Endothelial cell of umbilical vein (primary cell): ENCODE results near the gene UBE2D2. TPM values are rescaled to one million over a fixed set of nuclear protein-coding genes. Genes with fewer than 3 reads are reported as not detected.
"Not testable (repeated sequence)": the region's sequence is repeated elsewhere in the genome, so short reads cannot be mapped to it uniquely, and the experiment has no call there.

ENCODE experiments used
- BruUV-seq: library from RNA; stranded (reverse); fragments of 400-500 nt; replicated peaks from 2 replicates; lab custom pipeline; 2021; lab: Mats Ljungman, UMichigan
- CTCF ChIA-PET: fragments of 300-600, 350-600 bp; sonication (Branson Sonifier 250); formaldehyde crosslinking; loops from one replicate; lab custom pipeline; 2021; ENCODE audit warnings: antibody characterized with exemption, inconsistent platforms; lab: Charles Lee
- POLR2A ChIA-PET: fragments of 300-600, 350-600 bp; sonication (Branson Sonifier 250); formaldehyde crosslinking; loops from one replicate; lab custom pipeline; 2021; ENCODE audit warnings: antibody characterized with exemption, inconsistent platforms; lab: Charles Lee
- DNase-seq: peaks from one replicate; pipeline ENCODE4 v3.0.0-alpha.2; 2011; ENCODE audit warnings: low read depth, low spot score
- FAIRE-seq: peaks from 2 replicates; lab custom pipeline; 2011; peaks lifted over from hg19 to GRCh38; lab: Jason Lieb, UNC
- H2AFZ ChIP-seq: 2 replicates; pipeline ENCODE4 v1.6.0; 2012; ENCODE audit warnings: low read depth, low read length, control low read depth, inconsistent platforms
- H3K27ac ChIP-seq: 2 replicates; pipeline ENCODE4 v1.5.1; 2011; ENCODE audit warnings: low read depth, mild to moderate bottlenecking, control low read depth, low read length, moderate library complexity; ENCODE audit not compliant: insufficient read depth
- H3K27me3 ChIP-seq, 2 experiments: 2 replicates each; pipeline versions ENCODE4 v1.6.0 to v1.6.1; 2011; ENCODE audit warnings: low read length in 2 of 2, mixed read lengths in 1 of 2; ENCODE audit not compliant: control insufficient read depth in 2 of 2, insufficient read depth in 2 of 2
- H3K36me3 ChIP-seq, 2 experiments: 2 replicates in 1 of 2; 3 replicates in 1 of 2; pipeline ENCODE4 v1.5.1; 2011; ENCODE audit warnings: low read length in 2 of 2, mild to moderate bottlenecking in 1 of 2, moderate library complexity in 1 of 2; ENCODE audit not compliant: control insufficient read depth in 2 of 2, insufficient read depth in 2 of 2; ENCODE audit errors: extremely low read depth in 1 of 2
- H3K4me1 ChIP-seq: 3 replicates; pipeline ENCODE4 v1.5.1; 2011; ENCODE audit warnings: mild to moderate bottlenecking, low read length; ENCODE audit not compliant: control insufficient read depth, insufficient read depth; ENCODE audit errors: extremely low read depth
- H3K4me2 ChIP-seq: 2 replicates; pipeline ENCODE4 v1.6.1; 2011; ENCODE audit warnings: low read length, control low read depth, mixed read lengths; ENCODE audit not compliant: insufficient read depth
- H3K4me3 ChIP-seq, 3 experiments: fragments of 200-600 bp in 1 of 3; sonication (generic), shearing (Covaris generic) in 1 of 3; replicated peaks in 1 of 3; 2 replicates each; pipeline ENCODE4 v1.5.1; 2011 to 2016; ENCODE audit warnings: control low read depth in 3 of 3, low read length in 3 of 3, mild to moderate bottlenecking in 2 of 3, inconsistent platforms in 1 of 3, low read depth in 1 of 3, moderate library complexity in 1 of 3; ENCODE audit not compliant: insufficient read depth in 1 of 3
- H3K79me2 ChIP-seq: 2 replicates; pipeline ENCODE4 v1.6.0; 2012; ENCODE audit warnings: low read length, inconsistent platforms; ENCODE audit not compliant: control insufficient read depth, insufficient read depth
- H3K9ac ChIP-seq: replicated peaks from 2 replicates; pipeline ENCODE3; 2011; ENCODE audit warnings: low read length, control low read depth; ENCODE audit not compliant: insufficient read depth; ENCODE audit errors: extremely low read depth
- H3K9me1 ChIP-seq: replicated peaks from 3 replicates; pipeline ENCODE4 v1.6.0; 2011; ENCODE audit warnings: mild to moderate bottlenecking, low read length; ENCODE audit not compliant: control insufficient read depth, insufficient read depth; ENCODE audit errors: extremely low read depth
- H3K9me3 ChIP-seq: replicated peaks from 2 replicates; pipeline ENCODE4 v1.5.1; 2012; ENCODE audit warnings: low read length, inconsistent platforms; ENCODE audit not compliant: control insufficient read depth, insufficient read depth
- H4K20me1 ChIP-seq: replicated peaks from 2 replicates; pipeline ENCODE3; 2011; ENCODE audit warnings: mild to moderate bottlenecking, low read length; ENCODE audit not compliant: control insufficient read depth, insufficient read depth; ENCODE audit errors: extremely low read depth
- FOS ChIP-seq: IDR thresholded peaks from 2 replicates; pipeline ENCODE4 v1.6.1; 2011; ENCODE audit warnings: mild to moderate bottlenecking, low read length, moderate library complexity, borderline replicate concordance; ENCODE audit not compliant: insufficient read depth
- JUN ChIP-seq: IDR thresholded peaks from 2 replicates; pipeline ENCODE4 v1.6.1; 2011; ENCODE audit warnings: borderline replicate concordance, low read depth; ENCODE audit not compliant: insufficient read length, insufficient read depth
- POLR2AphosphoS5 ChIP-seq: IDR thresholded peaks from 2 replicates; pipeline ENCODE4 v1.6.1; 2012; ENCODE audit warnings: low read depth, mild to moderate bottlenecking, control low read depth, low read length, moderate library complexity; ENCODE audit not compliant: insufficient read depth
- dilution Hi-C: fragments of 300-500 bp; cut with MboI; formaldehyde crosslinking; loops from one replicate; pipeline ENCODE4 v1.15.0; 2019; ENCODE audit warnings: low sequenced_read_pairs; ENCODE audit not compliant: extremely low pct_ligation_motif_present
- intact Hi-C: fragments of 100-400 bp; cut with micrococcal nuclease; formaldehyde crosslinking; loops from one replicate; pipeline ENCODE4 v1.10.0; 2022
- polyA plus RNA-seq, 4 experiments: library from polyadenylated mRNA; depleted of rRNA in 3 of 4; stranded (reverse) in 3 of 4; unstranded in 1 of 4; fragments of >200 nt; gene quantifications; 2 replicates each; pipeline versions ENCODE4 v1.2.1 to v1.2.3, GENCODE V29; 2011 to 2012; ENCODE audit warnings: missing spikeins in 1 of 4
- total RNA-seq: library from RNA; stranded (reverse); gene quantifications from 2 replicates; pipeline ENCODE4 v1.2.3, GENCODE V29; 2021
- TF ChIP-seq, protein P1 (sequence below), 2 donors: IDR thresholded peaks; 1 replicate in 1 of 2; 2 replicates in 1 of 2; pipeline ENCODE4 v1.5.1; 2011; ENCODE audit warnings: low read length in 2 of 2, mild to moderate bottlenecking in 2 of 2, moderate library complexity in 2 of 2, control low read depth in 1 of 2, inconsistent platforms in 1 of 2, low read depth in 1 of 2; ENCODE audit not compliant: insufficient read depth in 1 of 2; ENCODE audit errors: extremely low read depth in 1 of 2

The UBE2D2 gene
- total and polyA plus RNA-seq, 2 donors (not counting 3 experiments of a cell fraction or from before 2014, with no cell fraction given): 45.0 to 156 TPM

DNA sequence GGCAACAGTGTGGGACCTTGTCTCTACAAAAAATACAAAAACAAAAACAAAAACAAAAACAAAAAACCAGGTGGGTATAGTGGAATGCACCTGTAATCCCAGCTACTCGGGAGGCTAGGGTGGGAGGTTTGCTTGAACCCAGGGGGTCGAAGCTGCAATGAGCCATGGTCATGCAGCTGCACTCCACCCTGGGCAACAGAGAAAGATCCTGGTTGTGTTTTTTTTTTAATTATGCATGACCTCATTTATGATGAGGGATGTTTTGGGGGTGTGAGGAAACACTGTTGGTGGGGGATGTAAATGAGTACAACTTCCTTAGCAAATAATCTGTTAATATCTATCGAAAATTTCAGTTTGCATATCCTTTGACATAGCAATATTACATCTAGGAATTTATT is 29.4 kb upstream of the UBE2D2 start:
- DNase-seq (no peak), FAIRE-seq (no peak)
- Histone ChIP-seq H3K36me3 (no peaks in the 10 kb centered on the region), H3K27me3 (no peaks in the 10 kb centered on the region), H3K4me1 (no peaks in the 10 kb centered on the region), H3K9me1 (no peaks in the 10 kb centered on the region), H3K27ac (no peak overlapping the region), H3K4me3 (no peak overlapping the region), H2AFZ (no peak overlapping the region), H3K9me3 (no peaks in the 10 kb centered on the region), H3K4me2 (no peak overlapping the region), H3K79me2 (no peaks in the 10 kb centered on the region), H3K9ac (no peak overlapping the region), H4K20me1 (no peaks in the 10 kb centered on the region)
- no TSS peak for BruUV-seq
- ChIA-PET POLR2A (no interaction called here), CTCF (no interaction called here)
- intact Hi-C loops (no loop called here), dilution Hi-C loops (no loop called here)
- TF ChIP-seq FOS: no peak

DNA sequence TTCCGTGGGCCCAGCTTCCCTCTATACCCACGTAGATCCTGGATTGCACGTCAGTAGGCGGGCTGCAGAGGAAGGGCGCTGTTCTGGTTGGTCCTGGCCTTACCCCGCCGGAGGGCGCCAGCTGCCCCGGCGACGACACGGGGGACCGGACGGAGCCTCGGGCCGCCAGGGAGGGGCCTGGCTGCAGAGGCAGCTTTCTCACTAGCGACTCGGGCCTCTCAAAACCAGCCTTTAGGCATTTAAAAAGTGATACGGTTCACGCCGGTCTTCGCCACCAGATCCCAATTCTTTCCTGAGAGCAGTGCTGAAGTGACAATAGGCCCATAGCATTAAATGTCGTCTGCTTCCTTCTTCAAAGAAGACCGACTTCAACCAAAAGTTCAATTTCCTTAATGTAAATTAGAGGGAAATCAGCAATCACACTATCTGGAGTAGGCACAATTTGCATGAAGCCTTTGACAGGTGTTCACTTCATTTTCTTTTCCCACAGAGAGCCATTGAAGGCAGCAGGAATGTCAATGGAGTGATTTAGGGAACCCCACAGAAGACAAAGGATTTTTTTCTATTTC is 17.6 kb upstream of the UBE2D2 start:
- peak; percentile 43 for FAIRE-seq
- POLR2A ChIA-PET: interaction anchor here (1.6 kb wide), 1 partner anchor 18 kb away, joined by 5 read pairs; the partner anchor contains the start of gene UBE2D2
- intact Hi-C loops: no loop called here

DNA sequence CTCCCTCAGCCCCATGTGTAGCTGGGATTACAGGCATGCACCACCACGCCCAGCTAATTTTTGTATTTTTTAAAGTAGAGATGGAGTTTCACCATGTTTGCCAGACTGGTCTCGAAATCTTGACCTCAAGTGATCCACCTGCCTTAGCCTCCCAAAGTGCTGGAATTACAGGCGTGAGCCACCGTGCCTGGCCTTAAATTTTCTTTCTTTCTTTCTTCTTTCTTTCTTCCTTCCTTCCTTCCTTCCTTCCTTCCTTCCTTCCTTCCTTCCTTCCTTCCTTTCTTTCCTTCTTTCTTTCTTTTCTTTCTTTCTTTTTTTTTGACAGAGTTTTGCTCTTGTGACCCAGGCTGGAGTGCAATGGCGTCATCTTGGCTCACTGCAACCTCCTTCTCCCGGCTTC is 14.5 kb upstream of the UBE2D2 start:
- H3K9me1 ChIP-seq, H3K4me1 ChIP-seq, BruUV-seq, H3K27ac ChIP-seq, DNase-seq, CTCF ChIA-PET, H4K20me1 ChIP-seq, H3K79me2 ChIP-seq, H3K36me3 ChIP-seq, H3K4me3 ChIP-seq, intact Hi-C loops, dilution Hi-C loops, H3K27me3 ChIP-seq, FAIRE-seq, H3K9ac ChIP-seq, H3K4me2 ChIP-seq, H2AFZ ChIP-seq, H3K9me3 ChIP-seq, POLR2A ChIA-PET: not testable (repeated sequence)

More for the DNA sequence above, 17.6 kb upstream of the UBE2D2 start:
- peak overlapping the region; percentile 3 for H3K27ac ChIP-seq
- peak; percentile 66 for DNase-seq
- H3K4me2 ChIP-seq: peak overlapping the region; percentile 66
- H3K4me3 ChIP-seq: peak overlapping the region in 1 of 3 experiments; percentile 7
- no peaks in the 10 kb centered on the region for H3K9me3 ChIP-seq
- no peak overlapping the region for H3K9ac ChIP-seq
- H3K27me3 ChIP-seq: no peaks in the 10 kb centered on the region
- dilution Hi-C loops: no loop called here
- no peaks in the 10 kb centered on the region for H3K36me3 ChIP-seq
- peak overlapping the region; percentile 99 for H2AFZ ChIP-seq
- H3K4me1 ChIP-seq: peaks cover 5% of the 10 kb centered on the region
- no peaks in the 10 kb centered on the region for H4K20me1 ChIP-seq
- CTCF ChIA-PET: interaction anchor here (0.6 to 1.2 kb wide), 3 partner anchors 13 to 55 kb away, joined by 3 to 4 read pairs (median 3); no protein-coding TSS in a partner anchor
- no peaks in the 10 kb centered on the region for H3K79me2 ChIP-seq
- no peak for TF ChIP-seq POLR2AphosphoS5
- no peak for TF ChIP-seq JUN
- TF ChIP-seq, protein P1, sequence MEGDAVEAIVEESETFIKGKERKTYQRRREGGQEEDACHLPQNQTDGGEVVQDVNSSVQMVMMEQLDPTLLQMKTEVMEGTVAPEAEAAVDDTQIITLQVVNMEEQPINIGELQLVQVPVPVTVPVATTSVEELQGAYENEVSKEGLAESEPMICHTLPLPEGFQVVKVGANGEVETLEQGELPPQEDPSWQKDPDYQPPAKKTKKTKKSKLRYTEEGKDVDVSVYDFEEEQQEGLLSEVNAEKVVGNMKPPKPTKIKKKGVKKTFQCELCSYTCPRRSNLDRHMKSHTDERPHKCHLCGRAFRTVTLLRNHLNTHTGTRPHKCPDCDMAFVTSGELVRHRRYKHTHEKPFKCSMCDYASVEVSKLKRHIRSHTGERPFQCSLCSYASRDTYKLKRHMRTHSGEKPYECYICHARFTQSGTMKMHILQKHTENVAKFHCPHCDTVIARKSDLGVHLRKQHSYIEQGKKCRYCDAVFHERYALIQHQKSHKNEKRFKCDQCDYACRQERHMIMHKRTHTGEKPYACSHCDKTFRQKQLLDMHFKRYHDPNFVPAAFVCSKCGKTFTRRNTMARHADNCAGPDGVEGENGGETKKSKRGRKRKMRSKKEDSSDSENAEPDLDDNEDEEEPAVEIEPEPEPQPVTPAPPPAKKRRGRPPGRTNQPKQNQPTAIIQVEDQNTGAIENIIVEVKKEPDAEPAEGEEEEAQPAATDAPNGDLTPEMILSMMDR (IDR thresholded peaks at IDR 0.05; ENCODE audit: extremely low read depth in 1 of 2, insufficient read depth in 1 of 2, low read depth in 1 of 2, low read length in 2 of 2): peak in 1 of 2 donors; percentile 41
- no peaks in the 10 kb centered on the region for H3K9me1 ChIP-seq
- no TSS peak for BruUV-seq
